Ovary (tissue), 9 donors: ENCODE data around the gene SUOX. TPM values are rescaled to one million over a fixed set of nuclear protein-coding genes. Genes with fewer than 3 reads are reported as not detected.
"Not testable (repeated sequence)": the region's sequence is repeated elsewhere in the genome, so short reads cannot be mapped to it uniquely, and the experiment has no call there.

Experiments
- DNase-seq, 5 donors: peaks; one replicate each; pipeline ENCODE4 v3.0.0-alpha.2; 2019 to 2020
- H3K27ac ChIP-seq, 2 donors: fragments of 200-600 bp; one replicate each; pipeline versions ENCODE4 v1.5.1 to v1.8.0; 2019 to 2022
- H3K27me3 ChIP-seq: fragments of 200-600 bp; one replicate; pipeline ENCODE4 v1.8.0; 2022
- H3K36me3 ChIP-seq: fragments of 200-600 bp; sonication (generic); one replicate; pipeline ENCODE4 v1.5.1; 2019
- H3K4me1 ChIP-seq: one replicate; pipeline ENCODE4 v1.8.1; 2013; ENCODE audit warnings: mild to moderate bottlenecking, moderate library complexity; ENCODE audit not compliant: insufficient read depth
- H3K4me3 ChIP-seq: fragments of 200-600 bp; sonication (generic); one replicate; pipeline ENCODE4 v1.5.1; 2017
- H3K9me3 ChIP-seq, 2 donors: fragments of 200-600 bp in 1 of 2; sonication (generic) in 1 of 2; one replicate each; pipeline versions ENCODE4 v1.5.1 to v1.8.1; 2013 to 2019; ENCODE audit warnings: mild to moderate bottlenecking in 1 of 2, moderate library complexity in 1 of 2
- EP300 ChIP-seq: sonication (generic); formaldehyde crosslinking; IDR thresholded peaks from one replicate; pipeline ENCODE4 v1.6.1; 2017; ENCODE audit warnings: antibody characterized with exemption
- POLR2A ChIP-seq: fragments of 450-650 bp; IDR thresholded peaks from one replicate; pipeline ENCODE4 v1.6.1; 2017; ENCODE audit warnings: antibody characterized with exemption, mild to moderate bottlenecking, moderate library complexity
- WGBS, 3 donors: extraction: QIAGEN DNeasy Blood & Tissue Kit in 1 of 3; methylation state at CpG; one replicate each; pipeline versions ENCODE4 v1.1.5 to v1.1.7; 2013 to 2017; 5-methylcytosine and 5-hydroxymethylcytosine counted together
- intact Hi-C, 4 donors: fragments of 100-400 bp; cut with DNase I; formaldehyde crosslinking; loops; one replicate each; pipeline versions ENCODE4 v1.11.0 to v1.15.1; 2022 to 2023
- polyA plus RNA-seq, 2 donors: library from polyadenylated mRNA; stranded (reverse); fragments of 200-250 nt in 1 of 2; fragments of 350-450 nt in 1 of 2; fragmentation: Illumina TruSeq in 1 of 2; extraction: RNeasy Lipid Tissue Mini Kit (QIAGEN cat#74804) in 1 of 2; gene quantifications; one replicate each; pipeline ENCODE4 v1.2.3, GENCODE V29; 2013 to 2014
- total RNA-seq, 7 donors: library from RNA; depleted of rRNA in 2 of 7; stranded (reverse); fragments of >200 nt in 2 of 7; fragmentation: NEBNext Ultra II Directional in 3 of 7; extraction: Animal tissue kit (Norgen Biotek cat#: 25700) in 3 of 7; gene quantifications; one replicate each; pipeline versions ENCODE4 v1.1.0 to v1.2.4, GENCODE V29; 2016 to 2023
- TF ChIP-seq, protein P1 (sequence below), 3 donors: fragments of 450-650 bp in 2 of 3; fragments of 200-600 bp in 1 of 3; IDR thresholded peaks; one replicate each; pipeline versions ENCODE4 v1.5.1 to v1.8.0; 2016 to 2022; ENCODE audit warnings: antibody characterized with exemption in 3 of 3, mild to moderate bottlenecking in 1 of 3
- donor health status: DM: no; HTN: no; CAD: no; lungs with moderate emphysema.
- donor health status: DM: no; HTN: no; CAD: no.
- donor health status: Bipolar disorder and iron deficiency.
- donor health status: DM: yes; HTN: yes; CAD: no.
- donor health status: DM: no; HTN: no; CAD: no.
- donor health status: DM: yes; HTN: yes; CAD: no.

SUOX gene
- total and polyA plus RNA-seq, 9 donors, result 18.0 to 39.4 (median 31.9) TPM

DNA sequence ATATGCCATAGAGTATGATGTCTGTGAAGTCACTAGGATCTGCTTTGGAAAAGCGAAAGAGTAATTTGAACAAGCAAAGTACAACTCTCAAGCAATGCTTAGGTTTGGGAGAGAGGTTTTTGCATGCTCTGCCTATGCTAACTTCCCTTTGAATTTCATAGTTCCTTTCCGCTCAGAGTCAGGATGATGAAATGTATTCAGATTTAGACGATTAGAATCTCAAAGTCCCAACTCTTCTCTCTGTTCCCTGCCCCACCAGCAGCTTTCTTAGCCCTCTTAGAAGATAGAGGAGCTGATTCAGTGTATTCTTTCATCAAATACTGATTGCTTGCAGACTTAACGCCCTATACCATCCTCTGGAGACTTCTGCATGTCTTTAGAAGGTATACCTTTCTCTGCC, 11.7 kb upstream of the SUOX start:
- Histone ChIP-seq H3K27me3 (no peaks in the 10 kb centered on the region), H3K4me1 (no peaks in the 10 kb centered on the region), H3K4me3 (no peak overlapping the region), H3K36me3 (no peaks in the 10 kb centered on the region), H3K9me3 (no peaks in the 10 kb centered on the region), H3K27ac (no peak overlapping the region)
- no peak for TF ChIP-seq POLR2A
- TF ChIP-seq EP300, result no peak
- TF ChIP-seq, protein P1, sequence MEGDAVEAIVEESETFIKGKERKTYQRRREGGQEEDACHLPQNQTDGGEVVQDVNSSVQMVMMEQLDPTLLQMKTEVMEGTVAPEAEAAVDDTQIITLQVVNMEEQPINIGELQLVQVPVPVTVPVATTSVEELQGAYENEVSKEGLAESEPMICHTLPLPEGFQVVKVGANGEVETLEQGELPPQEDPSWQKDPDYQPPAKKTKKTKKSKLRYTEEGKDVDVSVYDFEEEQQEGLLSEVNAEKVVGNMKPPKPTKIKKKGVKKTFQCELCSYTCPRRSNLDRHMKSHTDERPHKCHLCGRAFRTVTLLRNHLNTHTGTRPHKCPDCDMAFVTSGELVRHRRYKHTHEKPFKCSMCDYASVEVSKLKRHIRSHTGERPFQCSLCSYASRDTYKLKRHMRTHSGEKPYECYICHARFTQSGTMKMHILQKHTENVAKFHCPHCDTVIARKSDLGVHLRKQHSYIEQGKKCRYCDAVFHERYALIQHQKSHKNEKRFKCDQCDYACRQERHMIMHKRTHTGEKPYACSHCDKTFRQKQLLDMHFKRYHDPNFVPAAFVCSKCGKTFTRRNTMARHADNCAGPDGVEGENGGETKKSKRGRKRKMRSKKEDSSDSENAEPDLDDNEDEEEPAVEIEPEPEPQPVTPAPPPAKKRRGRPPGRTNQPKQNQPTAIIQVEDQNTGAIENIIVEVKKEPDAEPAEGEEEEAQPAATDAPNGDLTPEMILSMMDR (IDR thresholded peaks at IDR 0.05), result no peak
- intact Hi-C loops, result no loop called here
- WGBS, 3 donors, result 90 to 94% (median 93%) methylated on average over 4 of the region's 4 CpGs
- no peak for DNase-seq

- H3K4me1 ChIP-seq, H3K9me3 ChIP-seq, H3K36me3 ChIP-seq, H3K27me3 ChIP-seq, intact Hi-C loops, H3K4me3 ChIP-seq, H3K27ac ChIP-seq, DNase-seq: not testable (repeated sequence)
- 91 to 95% (median 94%) methylated on average over 7 of the region's 7 CpGs for WGBS, 3 donors
These were observed 11.1 kb upstream of the SUOX start for GRCh38 chr12:55985976-55986375.

DNA sequence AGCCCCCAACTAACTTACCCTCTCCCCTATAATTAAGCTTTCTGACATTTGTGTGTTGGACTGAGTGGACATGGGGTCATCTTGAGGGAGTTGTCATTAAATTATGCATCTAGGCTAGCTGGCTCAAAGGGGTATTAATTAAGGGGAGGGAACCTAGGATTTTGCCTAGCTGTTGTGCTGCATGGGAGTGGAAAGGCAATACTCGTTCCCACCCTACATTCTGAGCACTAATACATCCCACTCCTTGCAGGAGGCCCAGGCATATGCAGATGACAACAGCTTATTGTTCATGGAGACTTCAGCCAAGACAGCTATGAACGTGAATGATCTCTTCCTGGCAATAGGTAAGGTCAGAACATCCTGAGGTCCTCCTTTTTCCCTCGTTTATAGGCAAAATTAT, 6.0 kb upstream of the SUOX start:
- H3K27ac ChIP-seq, result no peak overlapping the region
- no peaks in the 10 kb centered on the region for H3K9me3 ChIP-seq
- DNase-seq, result no peak
- H3K36me3 ChIP-seq, result no peaks in the 10 kb centered on the region
- TF ChIP-seq POLR2A (no peak), EP300 (no peak)
- TF ChIP-seq, protein P1 (IDR thresholded peaks at IDR 0.05), result no peak
- 80 to 84% (median 82%) methylated on average over 3 of the region's 3 CpGs for WGBS, 3 donors
- H3K4me1 ChIP-seq, result peaks cover 1% of the 10 kb centered on the region
- intact Hi-C loops, result loop anchor here in 1 of 4 donors (10.0 kb wide), 1 partner anchor 54 kb away; the partner anchor contains the start of gene RPS26
- no peaks in the 10 kb centered on the region for H3K27me3 ChIP-seq
- H3K4me3 ChIP-seq, result no peak overlapping the region

DNA sequence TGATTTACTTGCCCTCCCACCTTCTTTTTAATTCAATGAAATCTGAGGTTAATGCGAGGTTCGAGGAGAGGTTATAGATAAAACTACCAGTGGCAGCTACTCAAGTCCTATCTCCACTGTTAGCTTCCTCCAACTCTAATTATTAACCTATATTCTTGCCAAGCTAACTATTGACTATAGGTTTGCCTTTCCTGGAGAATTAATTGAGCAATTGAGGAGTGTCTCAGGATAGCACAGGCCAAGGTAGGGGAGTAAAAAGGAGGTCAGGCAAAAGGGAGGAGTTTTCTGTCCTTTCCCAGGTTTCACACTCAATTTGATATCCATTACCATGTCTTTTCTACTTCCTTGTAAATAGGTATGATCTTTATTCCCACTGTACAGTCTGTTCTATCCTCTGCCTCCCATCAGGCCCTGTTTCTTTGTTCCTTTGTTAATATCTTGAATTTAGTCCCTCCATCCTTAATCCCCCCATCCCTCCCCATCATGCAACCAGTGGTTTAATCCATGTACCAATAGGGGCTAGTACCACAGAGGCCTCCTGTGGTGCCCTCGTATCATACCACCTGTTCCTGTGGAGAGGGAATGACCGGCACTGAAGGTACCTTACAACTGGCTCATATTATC, 3.7 kb upstream of the SUOX start:
- Histone ChIP-seq H3K27ac (no peak overlapping the region), H3K9me3 (no peaks in the 10 kb centered on the region), H3K4me3 (no peak overlapping the region), H3K36me3 (no peaks in the 10 kb centered on the region), H3K27me3 (no peaks in the 10 kb centered on the region), H3K4me1 (peaks cover 3% of the 10 kb centered on the region)
- TF ChIP-seq POLR2A (no peak), EP300 (no peak)
- TF ChIP-seq, protein P1 (IDR thresholded peaks at IDR 0.05), result no peak
- WGBS, 3 donors, result 33 to 50% (median 42%) methylated on average over 4 of the region's 4 CpGs
- intact Hi-C loops, result loop anchor here in 1 of 4 donors (10.0 kb wide), 1 partner anchor 51 kb away; the partner anchor contains the start of gene RPS26
- DNase-seq, result no peak

- TF ChIP-seq, protein P1 (IDR thresholded peaks at IDR 0.05), result no peak
- no peak for TF ChIP-seq EP300
- TF ChIP-seq POLR2A, result no peak
- no peak overlapping the region for H3K4me3 ChIP-seq
- DNase-seq, result no peak
- WGBS, 3 donors, result 59 to 72% (median 63%) methylated on average over 8 of the region's 8 CpGs
- intact Hi-C loops, result loop anchor here in 2 of 4 donors (5.0 to 10.0 kb wide), 2 partner anchors 42 to 49 kb away; partner anchors contain the start of gene RPS26 (in 1 of the 2)
- no peak overlapping the region for H3K27ac ChIP-seq
- no peaks in the 10 kb centered on the region for H3K9me3 ChIP-seq
- H3K27me3 ChIP-seq, result no peaks in the 10 kb centered on the region
- peaks cover 3% of the 10 kb centered on the region for H3K4me1 ChIP-seq
- H3K36me3 ChIP-seq, result no peaks in the 10 kb centered on the region
These were observed 1.7 kb upstream of the SUOX start for GRCh38 chr12:55995366-55995765.
